NCI-H1417 treated with DMSO at 0.1 percent for 48 hours (cell line): ENCODE data around the gene SHLD3.
"Not testable (repeated sequence)": the region's sequence is repeated elsewhere in the genome, so short reads cannot be mapped to it uniquely, and the experiment has no call there.

Experiments
- DNase-seq: peaks from one replicate; lab custom pipeline; 2025; lab: John Stamatoyannopoulos, UW

SHLD3 gene, protein sequence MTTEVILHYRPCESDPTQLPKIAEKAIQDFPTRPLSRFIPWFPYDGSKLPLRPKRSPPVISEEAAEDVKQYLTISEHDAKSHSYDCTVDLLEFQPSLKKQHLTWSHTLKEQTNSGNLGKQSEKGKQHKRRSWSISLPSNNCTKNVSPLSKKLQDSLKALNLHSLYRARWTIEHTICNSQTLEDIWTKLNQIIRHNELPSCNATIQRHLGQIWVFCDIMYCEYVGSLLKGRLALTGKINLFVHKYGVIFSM

DNA sequence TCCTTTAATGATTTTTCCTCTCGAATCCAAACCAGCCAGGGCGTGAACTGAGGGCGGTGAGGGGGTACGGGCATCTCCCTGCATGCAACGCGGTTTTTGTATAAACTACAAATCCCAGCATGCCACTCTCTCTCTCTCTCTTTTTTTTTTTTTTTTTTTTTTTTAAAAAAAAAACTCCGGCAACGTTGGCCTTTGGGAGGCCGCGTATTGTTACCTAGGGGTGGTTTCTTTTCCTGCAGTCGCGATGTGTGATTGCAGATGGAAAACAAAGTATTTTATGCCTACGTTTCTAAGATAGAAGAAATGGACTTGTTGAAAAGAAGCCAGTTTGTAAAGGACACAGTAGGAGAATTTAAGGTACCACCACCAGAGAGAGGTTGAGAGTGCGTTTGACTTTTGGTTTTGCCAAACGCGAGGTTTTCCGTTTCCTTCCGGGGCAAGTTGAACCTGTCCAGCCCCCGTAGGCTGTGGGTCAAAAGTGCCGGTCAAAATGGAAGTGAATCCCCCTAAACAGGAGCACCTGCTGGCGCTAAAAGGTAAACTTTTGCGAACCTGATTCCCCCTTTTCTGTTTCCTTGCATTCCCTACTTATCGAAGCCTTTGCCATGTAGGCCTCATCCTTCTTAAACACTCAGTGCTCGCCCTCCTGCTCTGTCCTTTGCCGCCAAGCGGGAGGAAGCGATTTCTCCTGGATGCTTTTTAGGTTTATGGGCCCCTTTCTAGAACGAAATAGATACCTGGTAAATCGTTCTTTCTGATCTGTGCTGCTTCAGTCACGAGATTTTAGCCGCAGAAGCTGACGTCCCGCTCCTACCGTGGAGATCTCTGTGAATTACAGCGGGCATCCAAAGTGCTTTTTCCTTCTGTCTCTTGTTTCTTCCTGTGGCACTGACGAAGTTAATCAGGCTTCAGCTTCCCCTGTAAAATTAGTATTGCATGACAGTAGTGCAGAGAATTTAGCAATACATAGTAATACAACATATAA, at the start of gene SHLD3, which contains the start of gene TRAPPC13:
SHLD3 (plus strand) TSS at position 457 of the 985 bp plus-strand sequence. CDS start 4,561 bp downstream, outside the sequence.
TRAPPC13 (plus strand) TSS at position 457 of the 985 bp plus-strand sequence; CDS start at position 491, 34 bp downstream.
- DNase-seq = peak; percentile 88

DNA sequence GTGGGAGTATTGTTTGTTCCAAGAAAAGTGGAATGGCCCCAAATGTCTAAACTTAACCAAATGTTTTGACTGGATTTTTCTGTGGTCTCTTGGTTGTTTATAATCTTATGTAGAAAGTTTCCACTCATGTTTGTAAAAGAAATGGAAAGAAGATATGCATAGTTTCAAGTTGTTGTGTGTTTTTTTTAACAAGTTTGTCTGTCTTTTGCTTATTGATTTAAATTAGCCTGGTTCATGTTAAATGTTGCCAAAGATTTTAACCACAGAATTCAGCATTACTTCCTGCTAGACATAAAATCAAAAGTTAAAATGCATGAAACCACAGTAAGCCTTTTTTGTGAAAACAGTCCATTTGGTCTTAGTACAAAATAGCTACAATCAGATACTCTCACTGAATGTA, 47.7 kb upstream of the SHLD3 start:
- no peak for DNase-seq

DNA sequence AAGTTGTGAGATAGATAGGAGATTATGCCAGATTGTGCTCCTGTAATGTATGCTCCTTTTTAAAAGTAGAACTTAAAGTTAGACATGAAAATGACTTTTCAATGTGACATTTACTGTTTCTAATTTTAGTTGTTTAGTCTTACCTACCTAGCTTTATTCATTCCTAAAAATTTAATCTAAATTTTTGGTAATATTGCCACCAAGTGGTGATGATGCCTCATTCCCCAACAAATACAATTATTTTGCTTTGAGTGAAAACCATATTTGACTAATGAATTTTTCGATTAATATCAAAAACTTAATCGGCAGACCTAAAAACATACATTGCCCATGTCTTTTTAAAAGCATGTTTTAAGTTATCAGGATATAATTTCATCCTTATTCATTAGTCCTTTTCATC, 36.1 kb upstream of the SHLD3 start:
- DNase-seq = no peak

DNA sequence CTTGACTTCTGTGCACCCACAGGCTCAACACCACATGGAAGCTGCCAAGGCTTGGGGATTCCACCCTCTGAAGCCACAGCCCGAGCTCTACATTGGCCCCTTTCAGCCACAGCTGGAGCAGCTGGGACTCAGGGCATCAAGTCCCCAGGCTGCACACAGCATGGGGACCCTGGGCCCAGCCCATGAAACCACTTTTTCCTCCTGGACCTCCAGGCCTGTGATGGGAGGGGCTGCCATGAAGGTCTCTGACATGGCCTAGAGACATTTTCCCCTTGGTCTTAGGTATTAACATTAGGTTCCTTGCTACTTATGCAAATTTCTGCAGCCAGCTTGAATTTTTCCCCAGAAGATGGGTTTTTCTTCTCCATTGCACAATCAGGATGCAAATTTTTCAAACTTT, 23.1 kb upstream of the SHLD3 start:
- not testable (repeated sequence) for DNase-seq

DNA sequence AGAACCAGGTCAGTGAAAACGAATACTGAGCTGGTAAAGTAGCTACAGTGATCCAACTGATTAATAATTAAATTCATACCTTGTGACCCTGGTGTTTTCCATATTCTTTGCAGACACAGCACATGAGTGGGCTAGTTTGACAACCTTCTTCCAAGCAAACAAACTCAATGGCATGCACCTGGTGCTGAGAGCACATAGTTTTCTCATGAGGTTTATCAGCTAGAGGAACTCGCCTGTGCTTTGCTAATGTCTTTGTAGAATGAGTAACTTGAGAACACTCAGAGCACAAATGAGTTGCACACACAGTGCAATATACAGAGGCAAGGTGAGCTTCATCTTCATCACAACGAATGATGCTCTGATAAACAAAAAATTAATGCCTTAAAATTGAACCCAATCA, 13.3 kb upstream of the SHLD3 start:
- no peak for DNase-seq

DNA sequence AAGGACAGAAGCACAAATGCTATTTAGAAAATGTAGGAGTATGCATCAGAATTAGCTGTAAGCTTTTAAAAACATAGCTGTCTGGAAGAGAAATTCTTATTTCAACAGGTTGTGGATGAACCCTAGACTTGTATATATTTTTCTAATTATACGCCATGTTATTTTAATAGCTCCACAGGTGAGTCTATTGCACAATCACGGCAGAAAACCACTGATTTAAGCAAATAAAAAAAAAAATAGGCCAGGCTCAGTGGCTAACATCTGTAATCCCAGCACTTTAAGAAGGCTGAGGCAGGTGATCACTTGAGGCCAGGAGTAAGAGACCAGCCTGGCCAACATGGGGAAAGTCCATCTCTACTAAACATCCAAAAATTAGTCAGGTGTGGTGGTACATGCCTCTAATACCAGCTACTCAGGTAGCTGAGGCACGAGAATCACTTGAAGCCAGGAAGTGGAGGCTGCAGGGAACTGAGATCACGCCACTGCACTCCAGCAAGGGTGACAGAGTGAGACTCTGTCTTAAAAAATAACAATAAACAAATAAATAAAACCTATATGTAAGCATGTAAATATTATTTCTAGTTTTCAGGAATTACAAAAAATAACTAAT, 12.4 kb upstream of the SHLD3 start:
- DNase-seq = no peak

DNA sequence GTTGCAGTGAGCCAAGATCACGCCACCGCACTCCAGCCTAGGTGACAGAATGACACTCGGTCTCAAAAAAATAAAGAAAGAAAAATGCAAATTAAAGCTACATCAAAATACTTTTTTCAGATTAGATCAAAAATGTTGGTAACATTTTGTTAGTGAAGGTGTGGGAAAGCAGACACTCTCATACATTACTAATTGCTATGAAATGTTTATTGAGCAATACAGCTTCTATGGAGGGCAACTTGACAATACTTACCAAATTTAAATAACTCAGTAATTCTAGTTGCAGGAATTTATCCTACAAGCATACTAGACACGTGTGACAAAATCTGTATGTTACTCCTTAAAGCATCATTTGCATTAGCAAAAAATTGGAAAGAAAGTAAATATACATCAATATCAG, 4.8 kb upstream of the SHLD3 start:
- no peak for DNase-seq

DNA sequence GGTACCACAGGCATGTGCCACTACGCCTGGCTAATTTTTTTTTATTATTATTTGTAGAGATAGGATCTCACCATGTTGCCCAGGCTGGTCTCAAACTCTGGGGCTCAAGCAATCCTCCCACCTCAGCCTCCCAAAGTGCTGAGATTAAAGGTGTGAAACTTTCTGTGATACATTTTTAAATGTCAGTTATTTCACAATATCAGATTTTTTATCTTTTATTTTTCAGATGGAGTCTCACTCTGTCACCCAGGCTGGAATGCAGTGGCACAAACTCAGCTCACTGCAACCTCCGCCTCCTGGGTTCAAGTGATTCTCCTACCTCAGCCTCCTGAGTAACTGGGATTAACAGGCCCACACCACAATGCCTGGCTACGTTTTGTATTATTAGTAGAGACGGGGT, 2.9 kb upstream of the SHLD3 start:
- DNase-seq = not testable (repeated sequence)

DNA sequence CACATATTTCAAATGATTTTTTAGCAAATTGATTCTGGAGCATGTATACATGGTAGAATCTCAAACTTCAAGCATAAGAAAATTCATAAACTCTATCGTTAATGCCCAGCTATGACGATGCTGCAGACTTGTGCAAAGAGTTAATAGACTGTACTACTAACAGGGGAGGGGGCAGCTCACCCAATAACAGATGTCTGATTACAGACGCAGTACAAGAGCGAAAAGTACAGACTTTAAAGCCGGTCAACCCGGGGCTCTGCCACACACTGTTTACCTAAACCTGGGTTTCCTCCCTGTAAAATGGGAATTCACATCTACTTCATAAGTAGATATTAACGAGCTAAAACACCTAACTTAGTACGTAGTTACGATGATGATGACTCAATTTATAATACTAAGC, 1.3 kb upstream of the SHLD3 start:
- no peak for DNase-seq

DNA sequence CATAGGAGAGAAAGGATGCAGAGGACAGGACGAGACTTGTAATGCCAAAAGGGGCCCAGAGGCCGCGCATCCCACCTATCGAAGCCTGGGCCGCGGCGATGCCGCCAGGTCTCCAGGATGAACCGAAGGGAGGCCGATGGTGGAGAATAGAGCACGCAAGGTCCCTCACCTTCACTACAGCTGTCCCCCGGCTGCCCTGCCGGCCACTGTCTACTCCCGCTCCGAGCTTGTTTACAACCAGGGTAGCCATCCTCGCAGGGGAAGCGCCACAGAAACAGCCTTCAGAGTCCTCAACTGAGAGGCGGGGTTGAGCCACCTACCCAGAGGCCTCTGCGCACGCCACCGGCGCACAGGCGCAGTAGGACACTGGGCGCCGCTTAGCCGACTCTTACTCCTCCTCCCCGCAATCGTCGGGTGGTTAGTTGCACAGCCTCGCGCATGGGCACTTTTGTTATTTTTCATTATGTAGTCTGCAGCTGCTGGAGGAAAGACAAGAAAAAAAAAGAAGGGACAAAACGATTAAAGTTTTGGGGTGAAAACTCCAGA, 729 bp upstream of the SHLD3 start, which contains the start of gene TRIM23:
TRIM23 (minus strand) TSS at position 309 of the 546 bp plus-strand sequence; CDS start at position 250, 59 bp downstream.
- peak; percentile 70 for DNase-seq

DNA sequence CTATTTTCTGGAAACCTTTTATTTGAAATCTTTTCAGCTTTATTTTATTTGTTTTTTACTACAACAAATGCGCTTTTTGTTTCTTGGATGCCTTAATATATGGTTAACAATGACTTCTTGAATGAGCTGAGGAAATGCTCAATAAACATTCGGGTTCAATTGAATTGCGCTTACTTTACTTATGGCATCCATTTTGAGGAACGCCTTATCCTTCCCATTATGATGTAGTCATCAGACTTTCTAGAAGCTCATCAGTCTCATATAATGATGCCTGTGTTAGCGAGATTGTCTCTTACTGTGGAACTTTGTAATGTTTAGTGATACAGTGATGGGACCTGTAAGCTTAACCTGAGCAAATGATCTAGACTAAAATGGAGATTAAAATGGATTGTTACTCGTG, 916 bp downstream of the SHLD3 start:
- DNase-seq = no peak

DNA sequence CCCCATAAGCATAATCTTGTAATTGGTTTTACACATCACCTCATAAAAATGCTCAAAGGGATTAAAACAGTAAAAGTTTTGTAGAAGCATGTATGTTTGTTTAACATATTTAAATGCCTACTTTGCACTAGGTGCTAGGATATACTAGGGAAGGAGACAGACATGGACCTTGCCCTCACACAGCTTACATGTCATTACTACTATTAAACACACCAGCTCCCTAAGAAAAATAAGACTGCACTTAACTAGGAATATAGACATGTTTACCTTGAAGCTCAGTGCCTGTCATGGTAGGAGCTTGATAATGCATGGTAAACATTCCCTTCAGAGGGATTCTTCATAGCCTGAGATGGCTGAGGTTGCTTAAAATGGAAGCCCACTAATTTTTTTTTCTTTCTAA, 6.2 kb downstream of the SHLD3 start:
- DNase-seq = no peak

DNA sequence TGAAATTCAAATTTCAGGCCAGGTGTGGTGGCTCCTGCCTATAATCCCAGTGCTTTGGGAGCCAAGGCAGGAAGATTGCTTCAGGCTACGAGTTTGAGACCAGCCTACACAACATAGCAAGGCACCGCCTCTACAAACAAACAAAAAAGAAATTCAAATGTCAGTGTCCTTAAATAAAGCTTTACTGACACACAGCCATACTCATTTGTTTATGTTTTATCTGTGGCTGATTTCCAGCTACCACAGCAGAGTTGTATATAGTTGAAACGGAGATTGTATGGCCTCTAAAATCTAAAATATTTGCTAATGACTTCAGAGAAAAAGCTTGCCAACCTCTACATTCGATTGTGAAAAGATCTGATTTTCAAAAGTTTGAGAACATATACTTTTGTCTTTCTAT, 15.4 kb downstream of the SHLD3 start:
- no peak for DNase-seq

DNA sequence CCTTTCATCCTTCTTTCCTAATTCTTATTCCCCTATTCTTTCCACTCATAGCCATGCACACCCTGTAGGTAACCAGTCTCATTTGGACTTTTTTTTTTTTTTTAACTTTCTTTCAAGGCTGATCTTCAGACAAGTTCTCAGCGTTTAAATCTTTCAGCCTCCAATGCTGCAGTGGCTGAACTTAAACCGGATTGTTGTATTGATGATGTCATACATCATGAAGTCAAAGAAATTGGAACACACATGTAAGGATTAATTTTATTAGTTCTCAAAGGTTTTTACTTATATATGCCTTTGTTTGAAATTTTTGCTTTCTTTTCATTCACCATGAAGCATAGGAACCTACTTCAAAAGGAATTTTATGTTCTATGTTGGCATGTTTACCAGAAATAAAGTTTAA, 22.1 kb downstream of the SHLD3 start:
- no peak for DNase-seq

DNA sequence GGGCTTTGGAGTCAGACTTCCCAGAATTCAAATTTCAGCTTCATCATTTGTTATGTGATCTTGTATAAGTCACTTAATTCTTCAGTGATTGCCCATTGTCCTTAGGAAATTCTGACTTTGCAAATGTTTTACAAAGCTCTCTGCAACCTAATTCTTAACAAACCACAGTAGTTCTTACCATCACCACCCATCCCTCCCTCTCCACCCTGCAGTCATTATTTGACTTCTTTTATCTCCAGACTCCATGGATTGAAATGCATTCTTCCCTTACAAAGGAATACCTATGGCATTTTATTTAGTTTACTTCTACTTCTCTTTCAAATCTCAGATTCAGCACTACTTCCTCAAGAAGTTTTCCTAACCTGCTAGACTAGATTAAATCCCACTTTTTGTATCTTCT, 23.1 kb downstream of the SHLD3 start:
- DNase-seq = no peak

DNA sequence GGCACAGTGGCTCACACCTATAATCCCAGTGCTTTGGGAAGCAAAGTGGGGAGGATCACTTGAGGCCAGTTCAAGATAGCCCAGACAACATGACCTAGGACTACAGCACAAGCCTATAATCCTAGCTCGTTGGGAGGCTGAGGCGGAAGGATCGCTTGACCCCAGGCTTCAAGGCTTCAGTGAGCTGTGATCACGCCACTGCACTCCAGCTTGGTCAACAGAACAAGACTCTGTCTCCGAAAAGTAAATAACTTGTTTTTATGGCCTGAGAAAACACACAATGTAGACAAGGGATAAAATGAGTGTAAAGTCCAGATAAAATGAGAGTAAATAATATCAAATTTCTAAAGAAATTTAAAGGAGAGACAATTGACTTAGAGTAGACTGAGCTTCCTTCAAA, 26.3 kb downstream of the SHLD3 start:
- no peak for DNase-seq

DNA sequence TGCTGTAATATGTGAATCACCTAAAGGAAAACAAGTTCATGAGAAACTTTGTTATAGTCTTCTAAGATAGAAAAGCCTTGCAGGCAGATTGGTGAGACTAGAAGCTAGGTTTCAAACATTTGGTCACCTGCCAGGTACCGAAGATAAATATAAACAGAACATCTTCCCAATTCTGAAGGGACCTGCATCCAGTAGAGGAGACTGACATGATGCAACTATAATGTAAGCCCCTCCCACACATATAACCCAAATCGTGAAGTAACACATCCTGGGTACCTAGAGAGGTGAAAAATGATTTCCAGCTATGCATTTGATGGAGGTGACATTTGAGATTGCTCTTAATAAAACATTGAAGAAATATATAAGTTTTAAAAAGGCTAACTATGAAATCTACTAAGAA, 29.9 kb downstream of the SHLD3 start:
- no peak for DNase-seq

DNA sequence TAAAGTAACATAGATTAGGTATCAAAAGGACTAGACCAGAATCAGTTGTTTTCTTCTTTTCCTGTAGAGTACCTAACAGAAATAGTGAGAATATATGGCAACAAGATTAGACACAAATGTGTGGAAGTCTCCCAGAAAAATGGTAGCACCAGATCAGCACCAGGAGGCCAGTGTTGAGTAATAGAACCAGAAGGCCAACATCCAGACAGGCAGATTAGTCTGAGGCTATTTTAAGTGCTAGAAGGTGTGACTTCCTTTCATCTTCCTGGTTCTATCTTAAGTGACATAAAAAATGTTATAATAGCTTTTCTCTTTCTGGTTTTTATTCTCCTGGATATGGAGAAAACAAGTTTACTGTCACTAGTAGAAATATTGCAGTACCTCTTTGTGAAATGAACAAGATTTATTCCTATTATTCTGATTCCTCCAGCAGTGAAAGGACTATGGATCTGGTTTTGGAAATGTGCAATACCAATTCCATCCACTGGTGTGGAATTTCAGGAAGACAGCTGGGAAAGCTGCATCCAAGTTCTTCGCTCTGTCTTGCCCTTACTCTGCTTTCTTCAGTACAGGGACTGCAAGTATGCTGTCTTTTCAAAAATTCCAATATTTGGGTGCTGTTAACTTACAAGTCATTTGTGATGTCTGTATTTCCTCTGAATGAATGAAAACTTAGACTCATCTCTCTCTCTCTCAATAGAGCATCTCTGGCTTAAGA, 39.1 kb downstream of the SHLD3 start:
- no peak for DNase-seq

DNA sequence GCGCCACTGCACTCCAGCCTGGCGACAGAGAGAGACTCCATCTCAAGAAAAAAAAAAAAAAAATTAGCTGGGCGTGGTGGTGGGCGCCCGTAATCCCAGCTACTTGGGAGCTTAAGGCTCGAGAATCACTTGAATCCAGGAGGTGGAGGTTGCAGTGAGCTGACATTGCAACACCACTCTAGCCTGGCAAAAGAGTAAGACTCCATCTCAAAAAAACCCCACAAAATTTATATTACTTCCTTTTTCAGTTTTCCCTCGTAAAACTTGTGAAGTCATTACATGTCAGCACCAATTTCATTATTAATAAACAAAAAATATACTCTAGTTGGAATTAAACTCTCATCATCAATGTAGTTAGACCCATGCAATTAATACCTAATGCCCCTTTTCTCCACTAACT, 43.9 kb downstream of the SHLD3 start:
- DNase-seq = no peak

DNA sequence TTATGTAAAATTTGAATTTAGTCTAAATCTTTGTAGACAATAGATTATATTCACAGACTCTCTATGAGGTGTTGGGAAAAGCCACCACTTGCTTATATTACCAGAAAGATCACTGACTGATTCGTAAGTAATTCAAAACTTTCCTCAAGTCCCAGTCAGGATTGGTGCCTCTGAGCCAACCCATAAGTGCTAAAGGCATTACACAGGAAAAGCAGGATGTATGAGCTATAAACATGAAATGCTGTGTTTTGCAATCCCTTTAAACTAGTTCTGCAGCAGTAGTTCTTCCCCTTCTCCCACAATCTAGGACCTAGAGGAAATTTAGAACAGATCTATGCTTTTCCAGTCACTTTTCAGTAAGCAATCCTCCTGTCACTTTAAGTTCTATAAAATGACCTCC, 48.0 kb downstream of the SHLD3 start:
- no peak for DNase-seq

DNA sequence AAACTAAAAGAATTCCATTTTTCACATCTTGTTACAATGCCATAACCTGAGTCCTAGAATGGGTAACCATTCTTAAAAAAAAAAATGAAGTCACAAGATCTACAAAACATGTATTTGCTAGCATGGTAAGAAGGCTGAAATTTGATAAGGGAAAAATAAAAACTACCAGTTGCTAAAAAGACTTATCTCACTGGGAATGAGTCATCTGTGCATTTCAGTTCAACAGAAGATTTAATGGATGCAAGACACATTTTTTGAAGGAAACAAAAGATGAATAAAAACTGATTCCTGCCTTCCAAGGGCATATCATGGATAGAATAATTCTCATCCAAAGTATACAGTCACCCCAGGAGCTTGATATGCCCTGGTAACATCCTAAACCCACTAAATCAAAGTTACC, 49.9 kb downstream of the SHLD3 start:
- no peak for DNase-seq

DNA sequence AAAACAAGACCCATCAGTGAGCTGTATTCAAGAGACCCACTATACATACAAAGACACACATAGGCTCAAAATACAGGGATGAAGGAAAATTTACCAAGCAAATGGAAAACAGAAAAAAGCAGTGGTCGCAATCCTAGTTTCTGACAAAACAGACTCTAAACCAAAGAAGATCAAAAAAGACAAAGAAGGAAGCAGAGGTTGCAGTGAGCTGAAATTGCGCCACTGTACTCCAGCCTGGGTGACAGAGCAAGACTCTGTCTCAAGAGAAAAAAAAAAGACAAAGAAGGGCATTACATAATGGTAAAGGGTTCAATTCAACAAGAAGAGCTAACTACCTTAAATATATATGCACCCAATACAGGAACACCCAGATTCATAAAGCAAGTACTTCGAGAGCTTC, 51.2 kb downstream of the SHLD3 start:
- DNase-seq = not testable (repeated sequence)
